CD4-positive, alpha-beta T cell treated with Interleukin-4 for 1 hour (primary cell): ENCODE results near the gene ERFL.

ENCODE experiments used
- DNase-seq, 2 donors: peaks; one replicate each; pipeline ENCODE4 v3.0.0-alpha.2; 2020 to 2022

Gene ERFL

DNA sequence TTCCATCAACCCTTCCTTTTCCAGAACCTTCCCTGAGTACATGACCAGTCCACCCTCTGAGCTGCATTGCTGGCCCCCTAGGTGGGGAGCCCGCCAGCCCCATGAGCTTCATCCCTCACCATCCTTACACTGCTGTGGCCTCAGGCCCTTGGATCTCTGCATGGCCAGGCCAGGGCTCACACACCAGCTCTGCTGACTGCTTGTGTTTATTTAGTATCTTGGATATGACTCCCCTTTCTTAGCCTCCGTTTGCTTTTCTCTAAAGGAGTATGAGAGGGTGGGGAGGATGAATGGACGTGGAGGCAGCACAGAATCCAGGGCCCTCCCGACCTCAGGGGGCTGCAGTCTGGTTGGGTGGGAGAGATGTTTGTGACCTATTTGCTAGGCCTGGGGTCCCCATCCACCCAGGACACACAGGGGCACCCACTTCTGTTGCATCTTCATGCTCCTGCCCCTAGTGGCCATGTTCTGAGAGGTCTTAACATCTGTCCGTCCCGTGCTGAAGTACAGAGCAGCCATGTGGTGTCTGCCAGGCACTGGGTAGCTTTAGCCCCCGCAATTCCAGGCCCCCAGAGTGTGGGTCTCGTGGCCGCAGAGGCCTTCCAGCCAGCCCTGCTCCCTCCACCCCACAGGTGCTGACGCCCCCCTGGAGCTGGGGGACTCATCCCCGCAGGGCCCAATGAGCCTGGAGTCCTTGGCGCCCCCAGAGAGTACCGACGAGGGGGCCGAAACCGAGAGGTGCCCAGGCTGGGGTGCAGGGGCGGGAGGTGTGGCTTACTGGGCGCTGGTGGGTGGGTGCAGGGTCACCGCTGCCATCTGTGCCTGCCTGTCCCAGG is 32.3 kb downstream of the ERFL start:
- no peak for DNase-seq

GRCh38 chr19:41894350-41894749 is 33.9 kb downstream of the ERFL start:
- no peak for DNase-seq

GRCh38 chr19:41893899-41894298 is 34.4 kb downstream of the ERFL start:
- DNase-seq = peak in 1 of 2 donors; percentile 24

GRCh38 chr19:41892173-41892902 is 35.9 kb downstream of the ERFL start:
- no peak for DNase-seq

- no peak for DNase-seq
Observed at GRCh38 chr19:41890936-41891335, 37.3 kb downstream of the ERFL start.

- no peak for DNase-seq
Observed at GRCh38 chr19:41889896-41890295, 38.4 kb downstream of the ERFL start.

DNA sequence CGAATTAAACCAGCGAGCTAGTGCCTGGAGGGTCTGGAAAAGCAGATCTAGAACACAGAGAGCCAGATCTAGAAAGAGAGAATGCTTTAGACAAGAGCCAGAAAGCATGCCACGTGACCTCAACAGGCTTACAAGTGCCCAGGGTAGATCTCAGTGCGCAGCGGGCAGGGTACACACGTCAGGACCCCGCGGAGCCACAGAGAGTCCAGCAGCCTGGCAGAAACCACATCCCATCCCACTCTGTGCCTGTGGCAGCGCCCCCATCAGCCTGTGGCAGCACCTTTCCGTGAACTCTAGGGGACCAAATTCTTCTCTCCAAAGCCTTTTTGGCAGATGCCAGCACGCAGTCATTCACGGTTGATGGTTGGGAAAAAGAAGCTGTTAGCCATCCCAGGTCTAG is 39.3 kb downstream of the ERFL start:
- DNase-seq = no peak

DNA sequence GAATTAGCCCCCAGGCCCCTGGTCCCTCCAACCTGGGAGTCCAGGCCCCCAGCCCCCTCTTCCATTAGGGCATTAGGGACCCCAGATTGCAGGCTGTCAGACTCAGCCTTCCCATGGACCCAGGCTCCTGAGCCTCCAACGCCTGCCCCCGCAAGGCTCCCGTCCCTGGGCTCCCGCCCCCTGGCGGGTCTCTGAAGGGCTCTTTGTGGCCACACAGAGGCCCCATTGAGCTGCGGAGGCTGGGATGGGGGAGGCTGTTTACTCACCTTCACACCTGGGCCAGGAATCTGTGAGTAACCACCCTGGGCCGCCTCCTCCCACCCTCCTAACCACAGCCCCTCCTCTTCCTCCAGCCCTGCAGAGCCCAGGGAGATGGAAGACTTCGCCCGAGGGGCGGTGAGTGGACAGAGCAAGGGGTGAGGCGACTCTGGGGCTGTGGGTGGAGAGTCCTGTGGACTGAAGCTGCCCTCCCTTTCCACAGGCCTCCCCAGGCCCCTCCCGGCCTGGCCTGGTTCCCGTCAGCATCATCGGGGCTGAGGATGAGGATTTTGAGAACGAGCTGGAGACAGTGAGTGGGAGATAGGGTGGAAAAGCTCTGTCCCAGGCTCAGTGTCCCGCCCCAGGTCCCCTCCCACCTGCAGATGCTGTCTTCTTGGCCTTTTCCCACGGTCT is 40.4 kb downstream of the ERFL start:
- peak; percentile 81 to 82 for DNase-seq

DNA sequence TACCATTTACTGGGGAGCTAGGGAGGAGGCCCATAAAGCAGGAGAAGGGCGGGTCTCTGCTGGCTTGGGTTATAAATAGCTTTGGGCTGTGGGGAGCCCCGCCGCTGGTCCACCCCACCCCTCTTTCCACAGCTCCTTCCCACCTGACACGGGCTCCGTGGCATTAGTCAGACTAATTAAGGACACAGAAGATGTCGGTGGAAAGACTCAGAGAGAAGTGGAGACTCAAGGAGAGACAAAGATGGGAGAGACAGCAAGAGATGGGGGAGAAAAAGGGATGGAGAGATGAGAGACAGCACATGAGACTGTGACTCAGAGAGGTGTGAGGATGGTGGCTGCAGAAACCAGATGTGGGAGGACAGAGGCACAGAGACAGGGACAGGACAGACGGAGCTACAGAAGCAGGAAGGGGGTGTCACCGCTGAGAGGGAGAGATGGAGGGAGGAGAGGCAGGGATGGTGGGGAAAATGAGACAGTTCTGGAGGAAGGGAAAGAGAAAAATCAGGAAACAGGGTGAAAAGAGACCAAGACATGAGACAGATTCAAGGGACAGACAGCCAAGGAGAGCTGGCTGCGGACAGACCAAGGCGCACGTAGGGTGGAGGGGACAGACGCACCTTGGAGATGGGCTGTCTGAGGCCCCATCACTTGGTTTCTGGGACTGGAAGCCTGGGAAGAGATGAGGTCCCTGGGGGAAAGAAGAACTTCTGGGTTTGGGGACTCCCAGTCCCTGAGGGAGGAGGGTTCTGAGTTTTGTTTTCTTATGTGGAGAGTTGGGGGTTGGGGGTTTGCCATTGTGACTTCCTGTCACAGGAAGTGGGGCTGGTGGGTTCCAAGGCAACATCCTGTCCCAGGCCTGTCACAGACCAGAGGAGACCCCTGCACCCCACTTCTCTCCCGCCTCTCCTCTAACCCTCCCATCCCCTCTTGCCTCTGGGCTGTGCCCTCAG is 41.2 kb downstream of the ERFL start:
- peak; percentile 77 to 81 for DNase-seq

GRCh38 chr19:41883821-41884733 is 44.2 kb downstream of the ERFL start:
- DNase-seq = peak; percentile 90 to 95

- no peak for DNase-seq
Observed at GRCh38 chr19:41883463-41883820, 44.8 kb downstream of the ERFL start.

GRCh38 chr19:41882568-41883462 is 45.4 kb downstream of the ERFL start, which contains the start of gene ARHGEF1:
Gene ARHGEF1 (plus strand): TSS chr19:41883184. CDS start chr19:41888083, 4,899 bp downstream.
- DNase-seq = peak; percentile 53 to 54

DNA sequence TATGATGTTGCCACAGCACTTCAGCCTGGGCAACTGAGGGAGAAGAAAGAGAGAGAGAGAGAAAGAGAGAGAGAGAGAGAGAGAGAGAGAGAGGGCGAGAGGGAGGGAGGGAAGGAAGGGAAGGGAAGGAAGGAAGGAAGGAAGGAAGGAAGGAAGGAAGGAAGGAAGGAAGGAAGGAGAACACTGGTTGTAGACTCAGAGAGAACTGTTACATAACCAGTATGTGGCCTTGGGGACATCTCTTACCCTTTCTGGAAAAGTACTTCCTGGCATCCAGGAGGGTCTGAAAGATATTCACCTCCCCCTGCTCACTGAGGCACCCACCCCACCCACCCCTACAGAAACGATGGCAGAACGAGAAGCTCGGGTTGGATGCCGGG is 47.9 kb downstream of the ERFL start:
- no peak for DNase-seq

GRCh38 chr19:41879670-41880328 is 48.5 kb downstream of the ERFL start:
- no peak for DNase-seq

- no peak for DNase-seq
Observed at GRCh38 chr19:41879080-41879479, 49.2 kb downstream of the ERFL start.

DNA sequence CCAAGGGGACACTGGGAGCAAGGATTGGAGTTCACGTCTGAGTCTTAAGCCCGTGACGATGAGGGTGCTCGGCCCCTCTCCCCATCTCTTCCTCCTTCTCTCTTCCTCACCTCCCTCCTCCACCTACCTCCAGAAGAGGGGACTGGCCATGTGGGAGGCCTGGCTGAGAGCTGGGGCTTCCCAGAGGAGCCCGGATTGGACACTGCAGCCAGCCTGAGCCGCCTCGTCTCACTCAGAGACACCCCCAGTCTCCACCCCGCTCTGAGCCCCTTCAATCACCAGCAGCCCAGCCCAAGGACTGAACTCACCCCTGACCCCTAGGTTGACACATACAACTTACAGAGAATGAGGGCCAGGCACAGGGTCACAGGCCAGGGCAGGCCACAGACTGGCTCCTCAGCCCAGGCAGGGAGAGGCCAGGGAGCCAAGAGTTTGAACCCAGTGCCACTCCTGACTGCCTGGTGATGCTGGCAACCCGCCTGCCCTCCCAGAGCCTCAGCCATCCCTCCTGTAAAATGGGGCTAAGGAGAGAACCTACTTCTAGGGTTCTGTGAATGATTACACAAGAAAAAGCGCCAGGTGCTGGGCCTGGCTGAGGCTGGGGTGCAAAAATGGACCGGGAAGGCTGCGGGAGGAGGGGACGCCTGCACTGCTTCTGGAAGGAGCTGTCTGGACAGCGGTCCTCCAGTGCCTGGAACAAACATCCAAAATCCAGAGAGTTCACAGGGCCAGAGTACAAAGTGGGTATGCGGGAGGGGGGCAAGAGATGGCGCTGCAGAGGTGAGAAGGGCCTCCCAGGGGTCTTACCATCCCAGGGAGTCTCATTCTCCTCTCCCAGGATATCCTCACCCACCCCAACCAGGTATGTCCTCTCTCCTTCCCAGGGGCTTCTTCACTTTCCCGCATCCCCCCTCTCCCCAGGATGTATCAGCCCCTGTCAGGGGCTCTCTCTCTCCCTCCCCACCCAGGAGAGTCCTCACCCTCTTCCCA is 50.0 kb downstream of the ERFL start:
- DNase-seq = peak in 1 of 2 donors; percentile 57

DNA sequence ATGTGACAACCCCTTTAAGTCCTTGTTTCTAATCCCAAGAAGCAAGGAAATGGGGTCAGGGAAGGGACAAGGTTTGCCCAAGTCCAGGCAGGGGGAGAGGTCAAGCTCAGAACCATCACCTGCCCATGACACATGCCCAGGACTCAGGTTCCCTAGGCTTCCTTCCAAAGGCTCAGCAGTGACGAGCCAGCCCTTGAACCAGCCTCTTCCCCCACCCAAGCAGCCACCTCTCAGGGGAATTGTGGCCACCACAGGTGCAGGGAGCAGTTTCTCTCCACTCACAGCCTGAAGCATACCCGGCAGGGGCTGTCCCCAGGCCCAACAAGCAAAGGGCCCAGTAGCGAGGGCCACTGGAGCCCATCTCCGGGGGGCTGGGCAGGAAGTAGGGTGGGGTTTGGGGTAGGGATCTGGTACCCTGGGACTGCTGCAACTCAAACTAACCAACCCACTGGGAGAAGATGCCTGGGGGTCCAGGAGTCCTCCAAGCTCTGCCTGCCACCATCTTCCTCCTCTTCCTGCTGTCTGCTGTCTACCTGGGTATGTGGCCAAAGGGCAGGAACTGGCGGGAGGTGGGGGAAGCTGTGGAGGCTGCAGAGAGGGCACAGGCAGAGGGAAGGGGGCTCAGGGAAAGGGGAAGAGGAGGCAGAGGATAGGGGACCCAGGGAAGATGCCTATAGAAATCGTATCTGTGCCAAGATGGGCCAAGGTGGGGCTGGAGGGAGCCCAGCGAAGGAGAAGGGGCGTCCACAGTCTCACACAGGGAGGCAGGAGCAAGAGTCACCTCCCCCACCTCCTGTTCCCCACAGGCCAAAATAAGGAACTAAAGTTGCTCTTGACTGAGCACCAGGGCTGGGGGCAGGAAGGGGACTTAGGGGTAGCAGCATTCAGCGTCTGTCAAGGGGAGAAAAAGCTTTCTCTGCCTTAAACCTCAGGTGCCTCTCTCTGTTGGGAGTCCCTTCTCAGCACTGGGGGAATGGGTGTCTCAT is 51.1 kb downstream of the ERFL start, which contains the start of gene CD79A:
TSS of gene CD79A (plus strand) at position 433 of the 986 bp plus-strand sequence. CDS start at position 459, 26 bp downstream.
- DNase-seq = peak in 1 of 2 donors; percentile 91
